Measurements from ENCODE around the gene CRTC3. TPM values are rescaled to one million over a fixed set of nuclear protein-coding genes. Genes with fewer than 3 reads are reported as not detected.
"Not testable (repeated sequence)": the region's sequence is repeated elsewhere in the genome, so short reads cannot be mapped to it uniquely, and the experiment has no call there.

CRTC3 gene
- total RNA-seq, 3 donors from 2014 or later (not counting 1 experiment from before 2014, with no cell fraction given) = 68.8 to 101 (median 92.4) TPM

GRCh38 chr15:90624278-90624981, 94.7 kb downstream of the CRTC3 start:
- Histone ChIP-seq H3K27ac (ENCODE audit: low read length) (no peak overlapping the region), H3K36me3 (ENCODE audit: control insufficient read depth, insufficient read depth, low read length) (peaks cover 67% of the 10 kb centered on the region), H3K27me3 (ENCODE audit: control insufficient read depth, insufficient read depth, low read length) (no peaks in the 10 kb centered on the region), H3K4me1 (ENCODE audit: control insufficient read depth, insufficient read depth, low read length) (peaks cover 7% of the 10 kb centered on the region), H3K4me3 (ENCODE audit: low read length) (no peak overlapping the region), H3K9me3 (ENCODE audit: control insufficient read depth, insufficient read depth, low read length) (no peaks in the 10 kb centered on the region)
- intact Hi-C loops (cut with micrococcal nuclease) = no loop called here
- ATAC-seq = no peak
- Mint-ChIP-seq H3K27me3 (ENCODE audit: low read depth in 2 of 2) (no peaks in the 10 kb centered on the region), H3K9me3 (no peaks in the 10 kb centered on the region), H3K4me1 (no peaks in the 10 kb centered on the region), H3K36me3 (peaks cover 5% of the 10 kb centered on the region), H3K27ac (no peak overlapping the region), H3K4me3 (no peak overlapping the region)
- no peak for DNase-seq
- no peak for TF ChIP-seq CTCF (IDR thresholded peaks at IDR 0.05)
- WGBS (ENCODE audit: insufficient coverage) = 97% methylated on average over 13 of the region's 13 CpGs

DNA sequence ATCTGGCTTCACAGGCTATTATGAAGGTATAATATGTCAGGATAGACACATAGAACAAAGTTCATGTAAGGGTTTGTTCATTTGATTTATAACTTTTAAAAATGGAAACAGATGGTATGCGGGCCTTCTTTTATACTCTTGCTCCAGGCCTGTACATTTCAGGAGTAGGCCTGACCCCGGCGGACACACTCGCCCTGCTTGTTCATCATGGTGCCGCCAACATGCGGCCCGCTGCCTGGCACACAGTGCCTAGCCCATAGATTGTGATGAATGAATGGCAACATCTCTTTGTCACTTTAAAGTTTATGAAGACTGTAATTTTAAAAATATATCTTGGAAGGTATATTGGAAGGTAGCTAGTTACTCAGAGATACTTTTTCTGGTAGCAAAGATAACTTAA, 95.3 kb downstream of the CRTC3 start:
- no peak overlapping the region for H3K4me3 Mint-ChIP-seq
- Histone ChIP-seq H3K36me3 (ENCODE audit: control insufficient read depth, insufficient read depth, low read length) (peaks cover 70% of the 10 kb centered on the region), H3K4me3 (ENCODE audit: low read length) (no peak overlapping the region), H3K27ac (ENCODE audit: low read length) (no peak overlapping the region), H3K9me3 (ENCODE audit: control insufficient read depth, insufficient read depth, low read length) (no peaks in the 10 kb centered on the region), H3K4me1 (ENCODE audit: control insufficient read depth, insufficient read depth, low read length) (peaks cover 7% of the 10 kb centered on the region), H3K27me3 (ENCODE audit: control insufficient read depth, insufficient read depth, low read length) (no peaks in the 10 kb centered on the region)
- no peak overlapping the region for H3K27ac Mint-ChIP-seq
- 98% methylated on average over 5 of the region's 7 CpGs for WGBS (ENCODE audit: insufficient coverage)
- DNase-seq (no peak), ATAC-seq (no peak)
- H3K4me1 Mint-ChIP-seq = no peaks in the 10 kb centered on the region
- peaks cover 8% of the 10 kb centered on the region for H3K36me3 Mint-ChIP-seq
- intact Hi-C loops (cut with micrococcal nuclease) = no loop called here
- no peaks in the 10 kb centered on the region for H3K27me3 Mint-ChIP-seq (ENCODE audit: low read depth in 2 of 2)
- TF ChIP-seq CTCF (IDR thresholded peaks at IDR 0.05) = no peak
- H3K9me3 Mint-ChIP-seq = no peaks in the 10 kb centered on the region

GRCh38 chr15:90629217-90629616, 99.5 kb downstream of the CRTC3 start:
- no peaks in the 10 kb centered on the region for H3K27me3 Mint-ChIP-seq (ENCODE audit: low read depth in 2 of 2)
- H3K9me3 Mint-ChIP-seq = no peaks in the 10 kb centered on the region
- H3K4me3 ChIP-seq (ENCODE audit: low read length) = no peak overlapping the region
- H3K4me3 Mint-ChIP-seq = no peak overlapping the region
- H3K36me3 ChIP-seq (ENCODE audit: control insufficient read depth, insufficient read depth, low read length) = peaks cover 76% of the 10 kb centered on the region
- H3K9me3 ChIP-seq (ENCODE audit: control insufficient read depth, insufficient read depth, low read length) = no peaks in the 10 kb centered on the region
- H3K4me1 Mint-ChIP-seq = no peaks in the 10 kb centered on the region
- no peak overlapping the region for H3K27ac ChIP-seq (ENCODE audit: low read length)
- H3K36me3 Mint-ChIP-seq = peaks cover 8% of the 10 kb centered on the region
- intact Hi-C loops (cut with micrococcal nuclease) = no loop called here
- DNase-seq (no peak), ATAC-seq (no peak)
- 97% methylated on average over 12 of the region's 12 CpGs for WGBS (ENCODE audit: insufficient coverage)
- H3K27ac Mint-ChIP-seq = no peak overlapping the region
- no peaks in the 10 kb centered on the region for H3K27me3 ChIP-seq (ENCODE audit: control insufficient read depth, insufficient read depth, low read length)
- H3K4me1 ChIP-seq (ENCODE audit: control insufficient read depth, insufficient read depth, low read length) = no peaks in the 10 kb centered on the region
- no peak for TF ChIP-seq CTCF (IDR thresholded peaks at IDR 0.05)

DNA sequence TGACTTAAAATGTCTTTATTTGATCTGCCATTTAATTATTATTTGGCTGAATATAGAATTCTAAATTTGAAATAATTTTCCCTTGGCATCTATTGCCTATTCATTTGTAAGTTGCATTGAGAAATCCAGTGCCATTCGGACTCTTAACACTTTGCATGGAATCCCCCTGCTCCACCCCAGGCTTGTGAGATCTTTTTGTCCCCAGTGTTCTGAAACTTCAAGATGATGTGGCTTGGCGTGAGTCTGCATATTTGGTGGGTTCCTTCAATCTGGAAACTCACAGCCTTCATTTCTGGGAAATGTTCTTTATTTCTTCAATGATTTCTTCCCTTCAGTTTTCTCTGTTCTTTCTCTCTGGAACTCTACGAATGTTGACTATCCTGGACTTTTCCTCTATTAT, 103.6 kb downstream of the CRTC3 start:
- intact Hi-C loops (cut with micrococcal nuclease) = no loop called here
- Mint-ChIP-seq H3K27ac (no peak overlapping the region), H3K9me3 (no peaks in the 10 kb centered on the region), H3K4me3 (no peak overlapping the region), H3K36me3 (peaks cover 8% of the 10 kb centered on the region), H3K4me1 (peaks cover 0 to 5% of the 10 kb centered on the region in 2 donors), H3K27me3 (ENCODE audit: low read depth in 2 of 2) (no peaks in the 10 kb centered on the region)
- 94% methylated on average over 3 of the region's 3 CpGs for WGBS (ENCODE audit: insufficient coverage)
- no peaks in the 10 kb centered on the region for H3K4me1 ChIP-seq (ENCODE audit: control insufficient read depth, insufficient read depth, low read length)
- TF ChIP-seq CTCF (IDR thresholded peaks at IDR 0.05) = no peak
- peaks cover 60% of the 10 kb centered on the region for H3K36me3 ChIP-seq (ENCODE audit: control insufficient read depth, insufficient read depth, low read length)
- DNase-seq (no peak), ATAC-seq (no peak)
- H3K4me3 ChIP-seq (ENCODE audit: low read length) = no peak overlapping the region
- no peaks in the 10 kb centered on the region for H3K9me3 ChIP-seq (ENCODE audit: control insufficient read depth, insufficient read depth, low read length)
- no peak overlapping the region for H3K27ac ChIP-seq (ENCODE audit: low read length)
- H3K27me3 ChIP-seq (ENCODE audit: control insufficient read depth, insufficient read depth, low read length) = no peaks in the 10 kb centered on the region

DNA sequence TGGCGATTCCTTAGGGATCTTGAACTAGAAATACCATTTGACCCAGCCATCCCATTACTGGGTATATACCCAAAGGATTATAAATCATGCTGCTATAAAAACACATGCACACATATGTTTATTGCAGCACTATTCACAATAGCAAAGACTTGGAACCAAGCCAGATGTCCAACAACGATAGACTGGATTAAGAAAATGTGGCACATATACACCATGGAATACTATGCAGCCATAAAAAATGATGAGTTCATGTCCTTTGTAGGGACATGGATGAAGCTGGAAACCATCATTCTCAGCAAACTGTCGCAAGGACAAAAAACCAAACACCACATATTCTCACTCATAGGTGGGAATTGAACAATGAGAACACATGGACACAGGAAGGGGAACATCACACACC, 107.3 kb downstream of the CRTC3 start:
- H3K9me3 ChIP-seq (ENCODE audit: control insufficient read depth, insufficient read depth, low read length); DNase-seq; ATAC-seq; H3K4me3 Mint-ChIP-seq; H3K4me1 ChIP-seq (ENCODE audit: control insufficient read depth, insufficient read depth, low read length); H3K27me3 Mint-ChIP-seq (ENCODE audit: low read depth in 2 of 2); H3K9me3 Mint-ChIP-seq; H3K27ac ChIP-seq (ENCODE audit: low read length); H3K27me3 ChIP-seq (ENCODE audit: control insufficient read depth, insufficient read depth, low read length); H3K4me1 Mint-ChIP-seq; H3K27ac Mint-ChIP-seq; H3K36me3 Mint-ChIP-seq; H3K4me3 ChIP-seq (ENCODE audit: low read length); intact Hi-C loops (cut with micrococcal nuclease): not testable (repeated sequence)
- H3K36me3 ChIP-seq (ENCODE audit: control insufficient read depth, insufficient read depth, low read length) = peaks cover 48% of the 10 kb centered on the region
- no CpG with 5 or more reads among the region's 3 CpGs for WGBS (ENCODE audit: insufficient coverage)

Measured in natural killer cell (primary cell).